Kidney (tissue), 14 donors: ENCODE data around the gene CYS1. TPM values are rescaled to one million over a fixed set of nuclear protein-coding genes. Genes with fewer than 3 reads are reported as not detected.
A peak's percentile ranks its signal among the peaks of the same experiment; 100 is the strongest.
"Not testable (repeated sequence)": the region's sequence is repeated elsewhere in the genome, so short reads cannot be mapped to it uniquely, and the experiment has no call there.

Source experiments
- DNase-seq, 5 donors: peaks; one replicate each; pipeline ENCODE4 v3.0.0-alpha.2; 2013 to 2020
- FAIRE-seq: peaks from 2 replicates; lab custom pipeline; 2012; peaks lifted over from hg19 to GRCh38; lab: Jason Lieb, UNC
- H3K27ac ChIP-seq, 2 donors: one replicate each; pipeline ENCODE4 v1.7.0; 2013; ENCODE audit warnings: low read depth in 2 of 2, low read length in 2 of 2, inconsistent platforms in 1 of 2
- H3K27me3 ChIP-seq: one replicate; pipeline ENCODE4 v1.7.1; 2013; ENCODE audit warnings: low read length, inconsistent platforms; ENCODE audit not compliant: control insufficient read depth, insufficient read depth
- H3K36me3 ChIP-seq, 3 donors: one replicate each; pipeline versions ENCODE4 v1.7.0 to v1.7.1; 2013; ENCODE audit warnings: low read length in 3 of 3, control low read depth in 1 of 3, inconsistent platforms in 1 of 3; ENCODE audit not compliant: insufficient read depth in 3 of 3, control insufficient read depth in 2 of 3
- H3K4me1 ChIP-seq, 3 donors: one replicate each; pipeline versions ENCODE4 v1.7.0 to v1.7.1; 2013; ENCODE audit warnings: low read length in 3 of 3, inconsistent platforms in 1 of 3, low read depth in 1 of 3; ENCODE audit not compliant: control insufficient read depth in 2 of 3, insufficient read depth in 2 of 3
- H3K4me3 ChIP-seq, 3 donors: one replicate each; pipeline versions ENCODE4 v1.7.0 to v1.8.1; 2013; ENCODE audit warnings: low read length in 3 of 3, control low read depth in 1 of 3, inconsistent platforms in 1 of 3
- H3K9ac ChIP-seq, 3 donors: one replicate each; pipeline versions ENCODE4 v1.7.0 to v1.7.1; 2013; ENCODE audit warnings: low read length in 3 of 3, control low read depth in 1 of 3, inconsistent platforms in 1 of 3
- H3K9me3 ChIP-seq, 3 donors: one replicate each; pipeline versions ENCODE4 v1.7.0 to v1.7.1; 2013; ENCODE audit warnings: low read length in 3 of 3, control low read depth in 1 of 3, inconsistent platforms in 1 of 3; ENCODE audit not compliant: control insufficient read depth in 2 of 3, insufficient read depth in 1 of 3
- intact Hi-C: fragments of 100-400 bp; cut with DNase I; formaldehyde crosslinking; loops from one replicate; pipeline ENCODE4 v1.11.1; 2022
- polyA plus RNA-seq: library from polyadenylated mRNA; stranded (reverse); fragments of 350-450 nt; fragmentation: Illumina TruSeq; extraction: RNeasy Lipid Tissue Mini Kit (QIAGEN cat#74804); gene quantifications from one replicate; pipeline ENCODE4 v1.2.3, GENCODE V29; 2014; ENCODE audit warnings: low read depth, low replicate concordance; ENCODE audit not compliant: insufficient read depth
- total RNA-seq: library from RNA; stranded (reverse); fragmentation: NEBNext Ultra II Directional; extraction: Animal tissue kit (Norgen Biotek cat#: 25700); gene quantifications from one replicate; pipeline ENCODE4 v1.2.1, GENCODE V29; 2021
- TF ChIP-seq, protein P1 (sequence below): IDR thresholded peaks from 3 replicates; pipeline ENCODE4 v1.5.1; 2012; ENCODE audit warnings: mild to moderate bottlenecking, moderate library complexity, borderline replicate concordance; ENCODE audit not compliant: insufficient read depth; ENCODE audit errors: extremely low read depth
- donor health status: control.
- donor health status: control.
- donor health status: control.
- donor health status: control.
- donor health status: control.
- donor health status: DM: yes; HTN: yes; CAD: no.
- donor health status: Normal renal cell carcinoma (clear cell type).

The CYS1 gene
- total and polyA plus RNA-seq, 2 donors from 2014 or later, result 245 to 276 TPM

DNA sequence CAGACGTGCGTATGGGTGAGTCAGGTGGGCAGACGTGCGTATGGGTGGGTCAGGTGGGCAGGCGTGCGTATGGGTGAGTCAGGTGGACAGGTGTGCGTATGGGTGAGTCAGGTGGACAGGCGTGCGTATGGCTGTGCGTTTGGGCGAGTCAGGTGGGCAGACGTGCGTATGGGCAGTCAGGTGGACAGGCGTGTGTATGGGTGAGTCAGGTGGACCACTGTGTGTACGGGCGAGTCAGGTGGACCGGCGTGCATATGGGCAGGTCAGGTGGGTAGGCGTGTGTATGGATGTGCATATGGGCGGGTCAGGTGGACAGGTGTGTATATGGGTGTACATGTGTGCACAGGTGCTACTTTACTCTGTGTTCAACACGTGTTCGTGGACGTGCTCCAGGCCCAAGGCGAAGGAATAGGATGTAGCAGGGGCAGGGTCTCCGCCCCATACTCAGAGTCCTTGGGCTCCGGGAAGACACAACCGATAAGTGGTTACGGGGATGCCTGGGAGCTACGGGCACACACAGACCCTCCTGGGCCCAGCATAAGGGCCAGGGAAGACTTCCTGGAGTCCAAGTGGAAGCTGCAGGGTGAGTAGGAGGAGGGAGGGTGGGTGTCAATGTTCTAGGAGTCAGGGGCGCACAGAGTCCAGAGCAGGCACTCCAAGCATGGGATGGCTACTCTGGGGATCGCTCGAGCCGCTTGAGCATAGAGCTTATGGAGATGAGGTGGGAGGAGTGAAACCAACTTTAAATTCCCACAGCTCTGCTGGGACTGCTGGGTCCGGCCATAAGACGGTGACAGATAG lies 64.0 kb downstream of the CYS1 start:
- FAIRE-seq (no peak), DNase-seq (peak in 1 of 5 donors; percentile 25)
- TF ChIP-seq, protein P1, sequence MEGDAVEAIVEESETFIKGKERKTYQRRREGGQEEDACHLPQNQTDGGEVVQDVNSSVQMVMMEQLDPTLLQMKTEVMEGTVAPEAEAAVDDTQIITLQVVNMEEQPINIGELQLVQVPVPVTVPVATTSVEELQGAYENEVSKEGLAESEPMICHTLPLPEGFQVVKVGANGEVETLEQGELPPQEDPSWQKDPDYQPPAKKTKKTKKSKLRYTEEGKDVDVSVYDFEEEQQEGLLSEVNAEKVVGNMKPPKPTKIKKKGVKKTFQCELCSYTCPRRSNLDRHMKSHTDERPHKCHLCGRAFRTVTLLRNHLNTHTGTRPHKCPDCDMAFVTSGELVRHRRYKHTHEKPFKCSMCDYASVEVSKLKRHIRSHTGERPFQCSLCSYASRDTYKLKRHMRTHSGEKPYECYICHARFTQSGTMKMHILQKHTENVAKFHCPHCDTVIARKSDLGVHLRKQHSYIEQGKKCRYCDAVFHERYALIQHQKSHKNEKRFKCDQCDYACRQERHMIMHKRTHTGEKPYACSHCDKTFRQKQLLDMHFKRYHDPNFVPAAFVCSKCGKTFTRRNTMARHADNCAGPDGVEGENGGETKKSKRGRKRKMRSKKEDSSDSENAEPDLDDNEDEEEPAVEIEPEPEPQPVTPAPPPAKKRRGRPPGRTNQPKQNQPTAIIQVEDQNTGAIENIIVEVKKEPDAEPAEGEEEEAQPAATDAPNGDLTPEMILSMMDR, result no peak
- Histone ChIP-seq H3K9ac (no peak overlapping the region), H3K4me1 (peaks cover 0 to 6% (median 2%) of the 10 kb centered on the region in 3 donors), H3K9me3 (peaks cover 0 to 4% (median 0%) of the 10 kb centered on the region in 3 donors), H3K27ac (no peak overlapping the region), H3K36me3 (no peaks in the 10 kb centered on the region), H3K4me3 (no peak overlapping the region), H3K27me3 (no peaks in the 10 kb centered on the region)
- intact Hi-C loops, result no loop called here

DNA sequence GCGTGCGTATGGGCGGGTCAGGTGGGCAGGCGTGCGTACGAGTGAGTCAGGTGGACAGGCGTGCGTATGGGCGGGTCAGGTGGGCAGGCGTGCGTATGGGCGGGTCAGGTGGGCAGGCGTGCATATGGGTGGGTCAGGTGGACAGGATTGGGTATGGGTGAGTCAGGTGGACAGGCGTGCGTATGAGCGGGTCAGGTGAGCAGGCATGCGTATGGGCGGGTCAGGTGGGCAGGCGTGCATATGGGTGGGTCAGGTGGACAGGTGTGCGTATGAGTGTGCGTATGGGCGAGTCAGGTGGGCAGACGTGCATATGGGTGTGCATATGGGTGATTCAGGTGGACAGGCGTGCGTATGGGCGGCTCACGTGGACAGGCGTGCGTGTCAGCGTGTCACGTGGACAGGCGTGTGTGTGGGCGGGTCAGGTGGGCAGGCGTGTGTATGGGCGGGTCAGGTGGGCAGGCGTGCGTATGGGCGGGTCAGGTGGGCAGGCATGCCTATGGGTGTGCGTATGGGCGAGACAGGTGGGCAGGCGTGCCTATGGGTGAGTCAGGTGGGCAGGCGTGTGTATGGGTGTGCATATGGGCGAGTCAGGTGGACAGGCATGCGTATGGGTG lies 64.7 kb downstream of the CYS1 start:
- H3K27ac ChIP-seq, H3K9ac ChIP-seq, intact Hi-C loops, DNase-seq, H3K4me3 ChIP-seq, FAIRE-seq, H3K36me3 ChIP-seq, H3K4me1 ChIP-seq, H3K9me3 ChIP-seq, H3K27me3 ChIP-seq: not testable (repeated sequence)

DNA sequence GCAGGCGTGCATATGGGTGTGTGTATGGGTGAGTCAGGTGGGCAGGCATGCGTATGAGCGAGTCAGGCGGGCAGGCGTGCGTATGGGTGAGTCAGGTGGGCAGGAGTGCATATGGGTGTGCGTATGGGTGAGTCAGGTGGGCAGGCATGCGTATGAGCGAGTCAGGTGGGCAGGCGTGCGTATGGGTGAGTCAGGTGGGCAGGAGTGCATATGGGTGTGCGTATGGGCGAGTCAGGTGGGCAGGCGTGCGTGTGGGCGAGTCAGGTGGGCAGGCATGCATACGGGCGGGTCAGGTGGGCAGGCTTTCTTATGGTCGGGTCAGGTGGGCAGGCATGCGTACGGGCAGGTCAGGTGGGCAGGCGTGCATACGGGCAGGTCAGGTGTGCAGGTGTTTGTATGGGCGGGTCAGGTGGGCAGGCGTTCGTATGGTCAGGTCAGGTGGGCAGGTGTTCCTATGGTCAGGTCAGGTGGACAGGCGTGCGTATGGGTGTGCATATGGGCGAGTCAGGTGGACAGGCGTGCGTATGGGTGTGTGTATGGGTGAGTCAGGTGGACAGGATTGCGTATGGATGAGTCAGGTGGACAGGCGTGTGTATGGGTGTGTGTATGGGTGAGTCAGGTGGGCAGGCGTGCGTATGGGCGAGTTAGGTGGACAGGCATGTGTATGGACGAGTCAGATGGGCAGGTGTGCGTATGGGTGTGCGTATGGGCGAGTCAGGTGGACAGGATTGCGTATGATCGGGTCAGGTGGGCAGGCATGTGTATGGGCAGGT lies 65.6 kb downstream of the CYS1 start:
- H3K27ac ChIP-seq, result no peak overlapping the region
- intact Hi-C loops, result no loop called here
- no peaks in the 10 kb centered on the region for H3K27me3 ChIP-seq
- H3K36me3 ChIP-seq, result no peaks in the 10 kb centered on the region
- H3K9me3 ChIP-seq, result peaks cover 0 to 4% (median 0%) of the 10 kb centered on the region in 3 donors
- peaks cover 0 to 11% (median 7%) of the 10 kb centered on the region in 3 donors for H3K4me1 ChIP-seq
- DNase-seq (peak in 1 of 5 donors; percentile 70), FAIRE-seq (no peak)
- TF ChIP-seq, protein P1, result no peak
- no peak overlapping the region for H3K9ac ChIP-seq
- no peak overlapping the region for H3K4me3 ChIP-seq

DNA sequence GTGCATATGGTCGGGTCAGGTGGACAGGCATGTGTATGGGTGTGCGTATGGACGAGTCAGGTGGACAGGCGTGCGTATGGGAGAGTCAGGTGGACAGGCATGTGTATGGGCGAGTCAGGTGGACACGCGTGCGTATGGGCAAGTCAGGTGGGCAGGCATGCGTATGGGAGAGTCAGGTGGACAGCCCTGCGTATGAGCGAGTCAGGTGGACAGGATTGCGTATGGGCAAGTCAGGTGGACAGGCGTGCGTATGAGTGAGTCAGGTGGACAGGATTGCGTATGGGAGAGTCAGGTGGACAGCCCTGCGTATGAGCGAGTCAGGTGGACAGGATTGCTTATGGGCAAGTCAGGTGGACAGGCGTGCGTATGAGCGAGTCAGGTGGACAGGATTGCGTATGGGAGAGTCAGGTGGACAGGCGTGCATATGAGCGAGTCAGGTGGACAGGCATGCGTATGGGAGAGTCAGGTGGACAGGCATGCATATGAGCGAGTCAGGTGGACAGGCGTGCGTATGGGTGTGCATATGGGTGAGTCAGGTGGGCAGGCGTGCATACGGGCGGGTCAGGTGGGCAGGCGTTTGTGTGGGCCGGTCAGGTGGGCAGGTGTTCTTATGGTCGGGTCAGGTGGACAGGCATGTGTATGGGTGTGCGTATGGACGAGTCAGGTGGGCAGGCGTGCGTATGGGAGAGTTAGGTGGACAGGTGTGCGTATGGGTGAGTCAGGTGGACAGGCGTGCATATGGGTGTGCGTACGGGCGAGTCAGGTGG lies 66.4 kb downstream of the CYS1 start:
- H3K9ac ChIP-seq, H3K4me3 ChIP-seq, H3K27me3 ChIP-seq, intact Hi-C loops, H3K36me3 ChIP-seq, H3K27ac ChIP-seq, DNase-seq, FAIRE-seq, H3K9me3 ChIP-seq: not testable (repeated sequence)
- peaks cover 0 to 11% (median 9%) of the 10 kb centered on the region in 3 donors for H3K4me1 ChIP-seq
